Brain microvascular endothelial cell (primary cell): ENCODE data around the gene RARRES1.

Experiments
- DNase-seq: peaks from one replicate; pipeline ENCODE4 v3.0.0-alpha.2; 2020
- H3K27ac ChIP-seq: fragments of 250-450 bp; sonication (Bioruptor Pico); 2 replicates; pipeline ENCODE4 v1.5.1; 2020; ENCODE audit warnings: mild to moderate bottlenecking, moderate library complexity
- H3K27me3 ChIP-seq: fragments of 250-450 bp; sonication (Bioruptor Pico); replicated peaks from 2 replicates; pipeline ENCODE4 v1.5.1; 2020; ENCODE audit warnings: mild to moderate bottlenecking
- H3K36me3 ChIP-seq: fragments of 250-450 bp; sonication (Bioruptor Pico); replicated peaks from 2 replicates; pipeline ENCODE4 v1.5.1; 2020; ENCODE audit warnings: mild to moderate bottlenecking
- H3K4me3 ChIP-seq: 2 replicates; pipeline ENCODE4 v1.5.1; 2011; ENCODE audit warnings: low read depth, mild to moderate bottlenecking, control low read depth, low read length, moderate library complexity
- CTCF ChIP-seq: IDR thresholded peaks from 2 replicates; pipeline ENCODE4 v1.5.1; 2011; ENCODE audit warnings: low read depth, mild to moderate bottlenecking, moderate library complexity, low read length, control low read depth, inconsistent platforms; ENCODE audit errors: missing control alignments
- in situ Hi-C: cut with HindIII; loops from 2 replicates; pipeline ENCODE4 v1.10.0; 2017; ENCODE audit warnings: low sequenced_read_pairs, low pct_ligation_motif_present

The RARRES1 gene

GRCh38 chr3:158761350-158761749 lies 29.1 kb upstream of the RARRES1 start:
- no peak for TF ChIP-seq CTCF
- Histone ChIP-seq H3K4me3 (no peak overlapping the region), H3K36me3 (peaks cover 4% of the 10 kb centered on the region), H3K27me3 (no peaks in the 10 kb centered on the region), H3K27ac (no peak overlapping the region)
- no peak for DNase-seq
- in situ Hi-C loops, result no loop called here

GRCh38 chr3:158755421-158755820 lies 23.2 kb upstream of the RARRES1 start:
- DNase-seq, result no peak
- no peak overlapping the region for H3K4me3 ChIP-seq
- no peak for TF ChIP-seq CTCF
- in situ Hi-C loops, result no loop called here
- peaks cover 4% of the 10 kb centered on the region for H3K36me3 ChIP-seq
- H3K27me3 ChIP-seq, result no peaks in the 10 kb centered on the region
- no peak overlapping the region for H3K27ac ChIP-seq

GRCh38 chr3:158753854-158754253 lies 21.6 kb upstream of the RARRES1 start:
- DNase-seq, result no peak
- in situ Hi-C loops, result no loop called here
- Histone ChIP-seq H3K27ac (no peak overlapping the region), H3K36me3 (peaks cover 2% of the 10 kb centered on the region), H3K27me3 (no peaks in the 10 kb centered on the region), H3K4me3 (no peak overlapping the region)
- no peak for TF ChIP-seq CTCF

- Histone ChIP-seq H3K36me3 (peaks cover 12% of the 10 kb centered on the region), H3K27ac (no peak overlapping the region), H3K27me3 (no peaks in the 10 kb centered on the region), H3K4me3 (no peak overlapping the region)
- in situ Hi-C loops, result no loop called here
- TF ChIP-seq CTCF, result no peak
- no peak for DNase-seq
These were observed 19.1 kb upstream of the RARRES1 start for GRCh38 chr3:158751316-158751715.

- DNase-seq, result no peak
- H3K27me3 ChIP-seq, result no peaks in the 10 kb centered on the region
- TF ChIP-seq CTCF, result no peak
- in situ Hi-C loops, result no loop called here
- H3K36me3 ChIP-seq, result peaks cover 18% of the 10 kb centered on the region
- H3K27ac ChIP-seq, result no peak overlapping the region
- H3K4me3 ChIP-seq, result no peak overlapping the region
These were observed 17.8 kb upstream of the RARRES1 start for GRCh38 chr3:158750016-158750415.

GRCh38 chr3:158749526-158749925 lies 17.3 kb upstream of the RARRES1 start:
- no peaks in the 10 kb centered on the region for H3K27me3 ChIP-seq
- H3K36me3 ChIP-seq, result peaks cover 21% of the 10 kb centered on the region
- no peak for DNase-seq
- no peak overlapping the region for H3K27ac ChIP-seq
- no peak overlapping the region for H3K4me3 ChIP-seq
- TF ChIP-seq CTCF, result no peak
- in situ Hi-C loops, result no loop called here
